Hepatocyte (in vitro differentiated cells): ENCODE results near the gene UBA1.

Experiments used
- EZH2 ChIP-seq: fragments of 200-600 bp; sonication (generic); IDR thresholded peaks from 2 replicates; pipeline ENCODE4 v1.6.1; 2016; ENCODE audit warnings: antibody characterized with exemption, mild to moderate bottlenecking, borderline replicate concordance
- EZH2phosphoT487 ChIP-seq: fragments of 200-600 bp; sonication (generic); IDR thresholded peaks from one replicate; pipeline ENCODE4 v1.6.1; 2018; ENCODE audit warnings: antibody characterized with exemption, mild to moderate bottlenecking, low read depth, moderate library complexity; ENCODE audit not compliant: unreplicated experiment, severe bottlenecking
- TF ChIP-seq, protein P1 (sequence below): fragments of 200-600 bp; sonication (generic); IDR thresholded peaks from 2 replicates; pipeline ENCODE4 v1.5.1; 2016; ENCODE audit warnings: antibody characterized with exemption, mild to moderate bottlenecking; ENCODE audit not compliant: poor library complexity

DNA sequence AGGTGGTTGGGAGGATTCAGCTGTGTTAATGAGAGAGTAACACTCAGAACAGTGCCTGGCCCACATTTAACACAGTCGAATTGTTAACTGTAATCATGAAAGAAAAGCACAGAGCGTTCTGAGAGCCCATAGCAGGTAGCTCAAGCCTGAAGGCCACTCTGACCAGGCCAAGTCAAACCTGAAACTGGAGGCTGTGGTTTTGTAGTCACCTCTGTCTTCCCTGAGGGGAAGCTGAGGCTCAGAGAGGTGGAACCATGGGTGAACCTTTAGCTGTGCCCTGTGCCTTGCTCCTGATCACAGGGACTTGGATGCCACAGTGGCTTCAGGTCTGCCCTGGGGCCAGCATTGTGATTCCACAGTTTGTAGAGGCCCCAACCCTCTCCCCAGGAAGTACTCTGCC is 16.6 kb upstream of the UBA1 start:
- TF ChIP-seq, protein P1, sequence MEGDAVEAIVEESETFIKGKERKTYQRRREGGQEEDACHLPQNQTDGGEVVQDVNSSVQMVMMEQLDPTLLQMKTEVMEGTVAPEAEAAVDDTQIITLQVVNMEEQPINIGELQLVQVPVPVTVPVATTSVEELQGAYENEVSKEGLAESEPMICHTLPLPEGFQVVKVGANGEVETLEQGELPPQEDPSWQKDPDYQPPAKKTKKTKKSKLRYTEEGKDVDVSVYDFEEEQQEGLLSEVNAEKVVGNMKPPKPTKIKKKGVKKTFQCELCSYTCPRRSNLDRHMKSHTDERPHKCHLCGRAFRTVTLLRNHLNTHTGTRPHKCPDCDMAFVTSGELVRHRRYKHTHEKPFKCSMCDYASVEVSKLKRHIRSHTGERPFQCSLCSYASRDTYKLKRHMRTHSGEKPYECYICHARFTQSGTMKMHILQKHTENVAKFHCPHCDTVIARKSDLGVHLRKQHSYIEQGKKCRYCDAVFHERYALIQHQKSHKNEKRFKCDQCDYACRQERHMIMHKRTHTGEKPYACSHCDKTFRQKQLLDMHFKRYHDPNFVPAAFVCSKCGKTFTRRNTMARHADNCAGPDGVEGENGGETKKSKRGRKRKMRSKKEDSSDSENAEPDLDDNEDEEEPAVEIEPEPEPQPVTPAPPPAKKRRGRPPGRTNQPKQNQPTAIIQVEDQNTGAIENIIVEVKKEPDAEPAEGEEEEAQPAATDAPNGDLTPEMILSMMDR, result no peak
- no peak for TF ChIP-seq EZH2
- no peak for TF ChIP-seq EZH2phosphoT487
